CD4-positive, alpha-beta T cell treated with Interleukin-17A for 1 hour (primary cell): ENCODE measurements around the gene GCDH.
"Not testable (repeated sequence)": the region's sequence is repeated elsewhere in the genome, so short reads cannot be mapped to it uniquely, and the experiment has no call there.

Experiments
- DNase-seq: peaks from one replicate; pipeline ENCODE4 v3.0.0-alpha.2; 2020

Gene GCDH

GRCh38 chr19:12912571-12912970 is 21.6 kb downstream of the GCDH start:
- DNase-seq: no peak

- no peak for DNase-seq
These were observed 22.1 kb downstream of the GCDH start for GRCh38 chr19:12913011-12913561.

GRCh38 chr19:12913851-12914690 is 23.1 kb downstream of the GCDH start:
- peak; percentile 70 for DNase-seq

- not testable (repeated sequence) for DNase-seq
These were observed 24.9 kb downstream of the GCDH start for GRCh38 chr19:12915860-12916259.

- no peak for DNase-seq
These were observed 27.3 kb downstream of the GCDH start for GRCh38 chr19:12918253-12918652.

- no peak for DNase-seq
These were observed 30.1 kb downstream of the GCDH start for GRCh38 chr19:12921047-12921446.

- no peak for DNase-seq
These were observed 32.0 kb downstream of the GCDH start for GRCh38 chr19:12922959-12923358.

- no peak for DNase-seq
These were observed 33.8 kb downstream of the GCDH start for GRCh38 chr19:12924621-12925310.

- DNase-seq: no peak
These were observed 39.2 kb downstream of the GCDH start for GRCh38 chr19:12930002-12930645.

GRCh38 chr19:12932392-12933286 is 41.7 kb downstream of the GCDH start:
- DNase-seq: no peak

GRCh38 chr19:12933287-12934072 is 42.5 kb downstream of the GCDH start, which contains the start of gene FARSA:
Gene FARSA (minus strand): TSS chr19:12933711. CDS start chr19:12933696, 15 bp downstream.
- DNase-seq: peak; percentile 91

- DNase-seq: no peak
These were observed 44.1 kb downstream of the GCDH start for GRCh38 chr19:12935071-12935470.

GRCh38 chr19:12936582-12936981 is 45.6 kb downstream of the GCDH start:
- no peak for DNase-seq

GRCh38 chr19:12937093-12937926 is 46.4 kb downstream of the GCDH start:
- no peak for DNase-seq

- DNase-seq: peak; percentile 100
These were observed 47.2 kb downstream of the GCDH start, which contains the start of gene CALR for GRCh38 chr19:12937927-12938778. Gene CALR (plus strand): TSS chr19:12938609. CDS start chr19:12938680, 71 bp downstream.

- peak; percentile 59 for DNase-seq
These were observed 48.0 kb downstream of the GCDH start for GRCh38 chr19:12938779-12939601.

- DNase-seq: no peak
These were observed 49.0 kb downstream of the GCDH start for GRCh38 chr19:12939975-12940423.

- DNase-seq: no peak
These were observed 49.9 kb downstream of the GCDH start for GRCh38 chr19:12940897-12941296.
